ENCODE measurements around the gene ZSWIM7. TPM values are rescaled to one million over a fixed set of nuclear protein-coding genes. Genes with fewer than 3 reads are reported as not detected.
"Not testable (repeated sequence)": the region's sequence is repeated elsewhere in the genome, so short reads cannot be mapped to it uniquely, and the experiment has no call there.

Gene ZSWIM7
- total RNA-seq, 1 donor from 2014 or later: 9.8 TPM

- no peak for ATAC-seq
- no peak for DNase-seq (ENCODE audit: low spot score)
Observed at GRCh38 chr17:15958484-15958854, 41.0 kb downstream of the ZSWIM7 start.

- DNase-seq (ENCODE audit: low spot score): no peak
- no peak for ATAC-seq
Observed at GRCh38 chr17:15957608-15958307, 41.7 kb downstream of the ZSWIM7 start.

- ATAC-seq (no peak), DNase-seq (ENCODE audit: low spot score) (no peak)
Observed at GRCh38 chr17:15957206-15957605, 42.3 kb downstream of the ZSWIM7 start.

GRCh38 chr17:15955793-15956541 is 43.5 kb downstream of the ZSWIM7 start:
- no peak for ATAC-seq
- no peak for DNase-seq (ENCODE audit: low spot score)

- ATAC-seq (no peak), DNase-seq (ENCODE audit: low spot score) (no peak)
Observed at GRCh38 chr17:15954222-15954621, 45.3 kb downstream of the ZSWIM7 start.

- DNase-seq (ENCODE audit: low spot score) (no peak), ATAC-seq (no peak)
Observed at GRCh38 chr17:15952916-15953790, 46.4 kb downstream of the ZSWIM7 start.

- no peak for ATAC-seq
- DNase-seq (ENCODE audit: low spot score): no peak
Observed at GRCh38 chr17:15952048-15952532, 47.4 kb downstream of the ZSWIM7 start.

GRCh38 chr17:15951368-15952047 is 48.0 kb downstream of the ZSWIM7 start:
- ATAC-seq: no peak
- no peak for DNase-seq (ENCODE audit: low spot score)

GRCh38 chr17:15947976-15948752 is 51.3 kb downstream of the ZSWIM7 start:
- ATAC-seq: no peak
- no peak for DNase-seq (ENCODE audit: low spot score)

- ATAC-seq: no peak
Observed at GRCh38 chr17:15947271-15947670, 52.2 kb downstream of the ZSWIM7 start.

GRCh38 chr17:15946611-15947120 is 52.8 kb downstream of the ZSWIM7 start:
- no peak for DNase-seq (ENCODE audit: low spot score)

More at GRCh38 chr17:15947271-15947670, 52.2 kb downstream of the ZSWIM7 start:
- DNase-seq (ENCODE audit: low spot score): no peak

GRCh38 chr17:15945527-15946191 is 53.8 kb downstream of the ZSWIM7 start:
- ATAC-seq (peak; percentile 5), DNase-seq (ENCODE audit: low spot score) (no peak)

More at GRCh38 chr17:15946611-15947120, 52.8 kb downstream of the ZSWIM7 start:
- no peak for ATAC-seq

GRCh38 chr17:15944759-15945526 is 54.6 kb downstream of the ZSWIM7 start, which contains the start of gene ADORA2B:
Gene ADORA2B, plus strand, starts transcription at chr17:15945130. Its CDS starts 119 bp downstream, at chr17:15945249.
- ATAC-seq (peak; percentile 89), DNase-seq (ENCODE audit: low spot score) (peak; percentile 59)

- DNase-seq (ENCODE audit: low spot score) (no peak), ATAC-seq (no peak)
Observed at GRCh38 chr17:15943971-15944758, 55.3 kb downstream of the ZSWIM7 start.

GRCh38 chr17:15942207-15942833 is 57.2 kb downstream of the ZSWIM7 start:
- DNase-seq (ENCODE audit: low spot score) (no peak), ATAC-seq (no peak)

GRCh38 chr17:15941781-15942180 is 57.7 kb downstream of the ZSWIM7 start:
- no peak for DNase-seq (ENCODE audit: low spot score)
- no peak for ATAC-seq

- ATAC-seq; DNase-seq (ENCODE audit: low spot score): not testable (repeated sequence)
Observed at GRCh38 chr17:15936481-15936880, 63.0 kb downstream of the ZSWIM7 start.
